Parathyroid adenoma (tissue), 2 donors: ENCODE results near the gene INKA1.
"Not testable (repeated sequence)": the region's sequence is repeated elsewhere in the genome, so short reads cannot be mapped to it uniquely, and the experiment has no call there.

Source experiments
- H2AFZ ChIP-seq: fragments of 300-600 bp; sonication (generic); one replicate; pipeline ENCODE4 v1.7.0; 2017; ENCODE audit warnings: antibody characterized with exemption, mild to moderate bottlenecking
- H3K27ac ChIP-seq: fragments of 300-600 bp; sonication (generic); one replicate; pipeline ENCODE4 v1.7.0; 2017
- H3K27me3 ChIP-seq: fragments of 300-600 bp; sonication (generic); one replicate; pipeline ENCODE4 v1.7.0; 2017; ENCODE audit warnings: low read length; ENCODE audit not compliant: control insufficient read depth, insufficient read depth
- H3K36me3 ChIP-seq: fragments of 300-600 bp; sonication (generic); one replicate; pipeline ENCODE4 v1.7.0; 2017; ENCODE audit warnings: low read length; ENCODE audit not compliant: control insufficient read depth, insufficient read depth
- H3K4me1 ChIP-seq: fragments of 300-600 bp; sonication (generic); one replicate; pipeline ENCODE4 v1.7.0; 2017; ENCODE audit warnings: control low read depth
- H3K4me2 ChIP-seq: fragments of 300-600 bp; sonication (generic); one replicate; pipeline ENCODE4 v1.7.0; 2017; ENCODE audit warnings: low read length
- H3K4me3 ChIP-seq: fragments of 300-600 bp; sonication (generic); one replicate; pipeline ENCODE4 v1.7.0; 2017; ENCODE audit warnings: low read depth, low read length
- H3K79me2 ChIP-seq: fragments of 300-600 bp; sonication (generic); one replicate; pipeline ENCODE4 v1.7.0; 2017; ENCODE audit warnings: control low read depth
- H3K9ac ChIP-seq: fragments of 300-600 bp; sonication (generic); one replicate; pipeline ENCODE4 v1.7.0; 2017; ENCODE audit warnings: mild to moderate bottlenecking
- H3K9me3 ChIP-seq: fragments of 300-600 bp; sonication (generic); one replicate; pipeline ENCODE4 v1.7.0; 2017; ENCODE audit warnings: low read length; ENCODE audit not compliant: control insufficient read depth
- CTCF ChIP-seq: fragments of 300-600 bp; sonication (generic); IDR thresholded peaks from one replicate; pipeline ENCODE4 v1.7.0; 2017; ENCODE audit warnings: antibody characterized with exemption, mild to moderate bottlenecking
- donor health status: primary hyperparathyroidism.

The INKA1 gene

DNA sequence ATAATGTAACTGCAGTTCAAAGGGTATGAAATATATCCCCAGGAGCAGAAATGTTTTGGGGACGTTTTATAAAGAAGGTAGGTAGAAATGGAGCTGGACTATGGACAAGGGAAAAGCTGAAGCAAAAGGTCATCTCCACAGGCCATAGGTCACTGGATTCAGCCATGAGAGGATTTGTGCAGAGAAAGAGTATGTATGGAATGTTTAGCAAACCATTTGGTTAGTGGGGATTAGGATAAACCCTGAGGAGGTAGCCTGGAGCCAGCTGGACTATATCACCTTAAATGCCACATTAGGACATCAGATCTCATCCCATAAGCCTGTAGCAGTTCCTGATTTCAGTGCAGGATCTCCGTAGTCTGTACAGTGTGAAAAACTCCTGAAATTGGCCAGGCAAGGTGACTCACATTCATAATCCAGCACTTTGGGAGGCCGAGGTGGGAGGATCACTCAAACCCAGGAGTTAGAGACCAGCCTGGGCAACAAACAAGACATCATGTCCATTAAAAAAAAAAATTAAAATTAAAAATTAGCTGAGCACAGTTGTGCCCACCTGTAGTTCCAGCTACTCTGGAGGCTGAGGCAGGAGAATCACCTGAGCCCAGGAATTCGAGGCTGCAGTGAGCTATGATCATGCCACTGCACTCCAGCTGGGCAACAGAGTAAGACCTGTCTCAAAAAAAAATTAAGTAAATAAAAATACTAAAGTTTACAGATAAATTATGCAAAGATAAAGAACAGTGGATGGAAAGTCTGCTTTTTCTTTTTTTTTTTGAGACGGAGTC, 21.5 kb upstream of the INKA1 start:
- Histone ChIP-seq H3K79me2 (peaks cover 63% of the 10 kb centered on the region), H3K4me2 (no peak overlapping the region), H3K27ac (no peak overlapping the region), H3K27me3 (no peaks in the 10 kb centered on the region), H2AFZ (no peak overlapping the region), H3K9ac (no peak overlapping the region), H3K4me3 (no peak overlapping the region), H3K9me3 (no peaks in the 10 kb centered on the region), H3K36me3 (no peaks in the 10 kb centered on the region), H3K4me1 (peaks cover 7% of the 10 kb centered on the region)
- no peak for TF ChIP-seq CTCF

DNA sequence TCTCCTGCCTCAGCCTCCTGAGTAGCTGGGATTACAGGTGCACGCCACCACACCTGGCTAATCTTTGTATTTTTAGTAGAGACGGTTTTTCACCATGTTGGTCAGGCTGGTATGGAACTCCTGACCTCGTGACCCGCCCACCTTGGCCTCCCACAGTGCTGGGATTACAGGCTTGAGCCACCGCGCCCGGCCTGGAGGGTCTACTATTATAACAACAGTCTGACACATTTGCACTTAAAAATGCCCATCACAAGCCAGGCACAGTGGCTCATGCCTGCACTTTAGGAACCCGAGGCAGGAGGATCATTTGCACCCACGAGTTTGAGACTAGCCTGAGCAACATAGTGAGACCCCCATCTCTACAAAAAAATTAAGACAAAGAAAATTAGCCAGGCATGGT, 20.8 kb upstream of the INKA1 start:
- H3K9me3 ChIP-seq, H3K9ac ChIP-seq, H2AFZ ChIP-seq, H3K36me3 ChIP-seq, H3K27ac ChIP-seq, H3K4me3 ChIP-seq, H3K27me3 ChIP-seq, H3K4me2 ChIP-seq: not testable (repeated sequence)
- H3K4me1 ChIP-seq: peaks cover 12% of the 10 kb centered on the region
- H3K79me2 ChIP-seq: peaks cover 60% of the 10 kb centered on the region

DNA sequence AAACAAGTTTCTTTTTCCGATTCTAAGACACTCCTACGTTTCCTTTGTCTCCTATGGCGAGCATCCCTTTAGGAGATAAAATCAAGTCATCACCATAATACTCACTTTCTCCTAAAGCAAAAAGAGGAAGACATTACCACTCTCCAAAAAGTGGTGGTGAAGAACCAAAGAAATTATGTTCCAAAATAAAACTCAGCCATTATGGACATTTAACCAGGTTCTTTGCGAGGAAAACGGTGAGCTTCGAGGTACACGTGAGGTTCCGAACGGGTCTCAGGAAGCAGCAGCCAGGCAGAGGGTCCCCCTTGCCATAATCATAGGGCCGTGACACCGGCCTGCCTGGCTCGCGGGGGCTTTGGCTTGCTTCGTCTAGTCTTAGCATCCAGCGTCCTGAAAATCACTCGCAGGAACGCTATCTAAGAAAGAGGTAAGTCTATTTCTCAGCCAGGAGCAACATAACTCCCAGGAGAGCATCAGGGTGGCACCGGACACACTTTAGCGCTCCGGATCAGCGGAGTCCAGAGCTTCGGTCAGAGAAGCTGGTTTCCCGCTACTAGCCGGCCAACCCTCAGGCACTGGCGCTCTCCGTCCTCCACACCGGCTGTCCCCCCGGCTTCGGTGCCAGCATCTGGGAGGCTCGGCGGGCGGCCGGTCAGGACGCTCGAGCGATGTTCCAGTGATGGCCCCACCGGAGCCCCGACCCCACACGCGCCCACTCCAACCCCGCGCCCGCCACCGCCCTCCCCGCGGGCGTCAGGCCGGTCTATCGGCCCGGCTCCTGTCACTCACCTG, 17.3 kb upstream of the INKA1 start:
- H3K79me2 ChIP-seq: peaks cover 35% of the 10 kb centered on the region
- no peaks in the 10 kb centered on the region for H3K27me3 ChIP-seq
- peak overlapping the region; percentile 90 for H3K4me2 ChIP-seq
- peak overlapping the region; percentile 86 for H3K27ac ChIP-seq
- H3K4me3 ChIP-seq: peak overlapping the region; percentile 98
- H2AFZ ChIP-seq: peak overlapping the region; percentile 99
- H3K4me1 ChIP-seq: peaks cover 12% of the 10 kb centered on the region
- H3K9ac ChIP-seq: peak overlapping the region; percentile 70
- TF ChIP-seq CTCF: no peak
- H3K9me3 ChIP-seq: no peaks in the 10 kb centered on the region
- no peaks in the 10 kb centered on the region for H3K36me3 ChIP-seq

GRCh38 chr3:49786357-49787181, 16.5 kb upstream of the INKA1 start, which contains the start of gene IP6K1:
Gene IP6K1 (minus strand): TSS chr3:49786542. CDS start chr3:49748040, 38,502 bp downstream.
- Histone ChIP-seq H3K9me3 (no peaks in the 10 kb centered on the region), H3K9ac (peak within 1 kb of the TSS; percentile 70), H3K4me2 (peak within 1 kb of the TSS; percentile 91), H3K36me3 (no peaks in the 10 kb centered on the region), H3K27ac (peak within 1 kb of the TSS; percentile 86), H3K4me3 (peak within 1 kb of the TSS; percentile 98), H3K4me1 (peaks cover 12% of the 10 kb centered on the region), H2AFZ (peak within 1 kb of the TSS; percentile 99), H3K27me3 (no peaks in the 10 kb centered on the region), H3K79me2 (peaks cover 29% of the 10 kb centered on the region)
- TF ChIP-seq CTCF: no peak

DNA sequence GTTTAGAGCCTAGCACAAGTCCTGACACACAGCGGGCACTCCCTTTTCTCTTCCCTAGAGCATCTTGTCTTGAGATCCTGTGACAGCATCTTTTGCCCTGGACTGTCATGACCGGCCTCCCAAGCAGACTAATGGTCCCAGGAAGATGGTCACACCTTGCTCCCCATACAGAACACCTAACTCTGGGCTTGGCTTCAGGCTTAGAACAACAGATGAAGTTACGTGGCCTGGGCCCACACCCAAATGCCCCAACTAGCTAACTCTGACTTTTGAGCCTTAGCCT, 15.9 kb upstream of the INKA1 start:
- H3K4me1 ChIP-seq: peaks cover 12% of the 10 kb centered on the region
- H3K79me2 ChIP-seq: peaks cover 27% of the 10 kb centered on the region
- TF ChIP-seq CTCF: no peak
- no peaks in the 10 kb centered on the region for H3K36me3 ChIP-seq
- no peaks in the 10 kb centered on the region for H3K9me3 ChIP-seq
- H3K27ac ChIP-seq: peak overlapping the region; percentile 86
- peak overlapping the region; percentile 98 for H3K4me3 ChIP-seq
- peak overlapping the region; percentile 99 for H2AFZ ChIP-seq
- no peak overlapping the region for H3K9ac ChIP-seq
- peak overlapping the region; percentile 91 for H3K4me2 ChIP-seq
- H3K27me3 ChIP-seq: no peaks in the 10 kb centered on the region
